Ammon's horn (tissue), 1 donor: Measurements from ENCODE around the gene LBX1.

ENCODE experiments used
- DNase-seq: peaks from one replicate; pipeline ENCODE4 v3.0.0-alpha.2; 2016; ENCODE audit warnings: low spot score

The LBX1 gene

GRCh38 chr10:101241840-101242707 is 12.8 kb upstream of the LBX1 start:
- DNase-seq, result no peak

- no peak for DNase-seq
These were observed 9.5 kb upstream of the LBX1 start for GRCh38 chr10:101238732-101239105.

- no peak for DNase-seq
These were observed 8.9 kb upstream of the LBX1 start for GRCh38 chr10:101237982-101238731.

- DNase-seq, result no peak
These were observed 8.1 kb upstream of the LBX1 start for GRCh38 chr10:101237081-101237981.

GRCh38 chr10:101236376-101237080 is 7.3 kb upstream of the LBX1 start:
- DNase-seq, result no peak

- no peak for DNase-seq
These were observed 6.5 kb upstream of the LBX1 start for GRCh38 chr10:101235766-101236165.

- no peak for DNase-seq
These were observed 5.1 kb upstream of the LBX1 start for GRCh38 chr10:101234333-101234732.

GRCh38 chr10:101233863-101234262 is 4.6 kb upstream of the LBX1 start:
- no peak for DNase-seq

GRCh38 chr10:101233443-101233842 is 4.2 kb upstream of the LBX1 start:
- no peak for DNase-seq

- DNase-seq, result no peak
These were observed 2.8 kb upstream of the LBX1 start for GRCh38 chr10:101231912-101232689.

- DNase-seq, result no peak
These were observed 1.8 kb upstream of the LBX1 start for GRCh38 chr10:101231092-101231491.

- no peak for DNase-seq
These were observed 1.1 kb upstream of the LBX1 start for GRCh38 chr10:101230183-101230917.

GRCh38 chr10:101228966-101229265 is 347 bp downstream of the LBX1 start:
- no peak for DNase-seq

- no peak for DNase-seq
These were observed 904 bp downstream of the LBX1 start for GRCh38 chr10:101228153-101228965.

- DNase-seq, result no peak
These were observed 1.7 kb downstream of the LBX1 start for GRCh38 chr10:101227429-101228152.

GRCh38 chr10:101226491-101227428 is 2.5 kb downstream of the LBX1 start:
- no peak for DNase-seq

GRCh38 chr10:101225846-101226421 is 3.3 kb downstream of the LBX1 start:
- no peak for DNase-seq
